OCI-LY1 (cell line): ENCODE data around the gene LOXL4.

ENCODE experiments used
- EZH2 ChIP-seq: fragments of 200-600 bp; sonication (generic), shearing (Covaris generic); IDR thresholded peaks from 2 replicates; pipeline ENCODE4 v1.8.0; 2017; ENCODE audit warnings: borderline replicate concordance, mixed run types, mild to moderate bottlenecking, antibody characterized with exemption, low read length, moderate library complexity, mixed read lengths
- TF ChIP-seq, protein P1 (sequence below): fragments of 200-600 bp; sonication (generic), shearing (Covaris generic); IDR thresholded peaks from 2 replicates; pipeline ENCODE4 v1.5.1; 2017; ENCODE audit warnings: mild to moderate bottlenecking, antibody characterized with exemption, low read length, moderate library complexity, mixed read lengths

DNA sequence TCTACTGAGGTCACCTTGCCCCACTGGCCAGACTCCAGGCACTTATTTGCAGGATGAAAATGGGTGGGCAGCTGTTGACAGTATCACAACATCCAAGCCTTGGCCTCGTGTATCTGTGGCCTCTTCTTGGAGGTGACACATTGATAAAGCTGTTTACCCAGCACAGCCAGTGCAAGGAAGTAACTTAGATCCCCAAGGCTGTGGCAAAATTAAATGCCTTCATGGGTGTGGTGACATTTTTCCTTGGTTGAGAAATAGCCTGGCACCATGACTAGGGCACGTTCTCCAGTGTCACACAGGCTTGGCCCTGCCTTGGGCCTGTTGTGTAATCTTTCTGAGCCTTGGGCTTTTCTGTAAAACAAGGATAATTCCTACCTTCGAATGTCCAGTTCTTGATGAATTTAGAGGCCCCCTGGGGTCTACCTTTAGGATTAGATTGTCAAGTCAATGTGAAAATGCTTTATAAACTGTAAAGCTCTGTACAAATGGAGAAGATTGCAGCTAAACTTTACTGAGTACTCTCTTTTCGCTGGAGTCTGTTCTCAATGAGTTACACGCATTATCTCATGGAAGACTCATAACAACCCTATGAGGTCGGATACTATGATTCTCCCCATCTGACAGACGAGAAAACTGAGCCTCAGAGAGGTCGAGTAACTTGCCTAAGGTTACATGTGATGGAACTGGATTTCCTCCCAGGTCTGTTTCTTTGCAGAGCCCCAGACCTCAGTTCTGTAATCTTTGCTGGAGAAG is 46.7 kb upstream of the LOXL4 start:
- no peak for TF ChIP-seq EZH2
- TF ChIP-seq, protein P1, sequence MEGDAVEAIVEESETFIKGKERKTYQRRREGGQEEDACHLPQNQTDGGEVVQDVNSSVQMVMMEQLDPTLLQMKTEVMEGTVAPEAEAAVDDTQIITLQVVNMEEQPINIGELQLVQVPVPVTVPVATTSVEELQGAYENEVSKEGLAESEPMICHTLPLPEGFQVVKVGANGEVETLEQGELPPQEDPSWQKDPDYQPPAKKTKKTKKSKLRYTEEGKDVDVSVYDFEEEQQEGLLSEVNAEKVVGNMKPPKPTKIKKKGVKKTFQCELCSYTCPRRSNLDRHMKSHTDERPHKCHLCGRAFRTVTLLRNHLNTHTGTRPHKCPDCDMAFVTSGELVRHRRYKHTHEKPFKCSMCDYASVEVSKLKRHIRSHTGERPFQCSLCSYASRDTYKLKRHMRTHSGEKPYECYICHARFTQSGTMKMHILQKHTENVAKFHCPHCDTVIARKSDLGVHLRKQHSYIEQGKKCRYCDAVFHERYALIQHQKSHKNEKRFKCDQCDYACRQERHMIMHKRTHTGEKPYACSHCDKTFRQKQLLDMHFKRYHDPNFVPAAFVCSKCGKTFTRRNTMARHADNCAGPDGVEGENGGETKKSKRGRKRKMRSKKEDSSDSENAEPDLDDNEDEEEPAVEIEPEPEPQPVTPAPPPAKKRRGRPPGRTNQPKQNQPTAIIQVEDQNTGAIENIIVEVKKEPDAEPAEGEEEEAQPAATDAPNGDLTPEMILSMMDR = no peak
